GF-D8 (cell line): ENCODE measurements around the gene MIDN.
"Not testable (repeated sequence)": the region's sequence is repeated elsewhere in the genome, so short reads cannot be mapped to it uniquely, and the experiment has no call there.

Experiments
- DNase-seq: peaks from one replicate; lab custom pipeline; 2025; lab: John Stamatoyannopoulos, UW

Gene MIDN

GRCh38 chr19:1295169-1296012 lies 47.0 kb downstream of the MIDN start:
- no peak for DNase-seq

GRCh38 chr19:1296078-1296477 lies 47.7 kb downstream of the MIDN start:
- no peak for DNase-seq

DNA sequence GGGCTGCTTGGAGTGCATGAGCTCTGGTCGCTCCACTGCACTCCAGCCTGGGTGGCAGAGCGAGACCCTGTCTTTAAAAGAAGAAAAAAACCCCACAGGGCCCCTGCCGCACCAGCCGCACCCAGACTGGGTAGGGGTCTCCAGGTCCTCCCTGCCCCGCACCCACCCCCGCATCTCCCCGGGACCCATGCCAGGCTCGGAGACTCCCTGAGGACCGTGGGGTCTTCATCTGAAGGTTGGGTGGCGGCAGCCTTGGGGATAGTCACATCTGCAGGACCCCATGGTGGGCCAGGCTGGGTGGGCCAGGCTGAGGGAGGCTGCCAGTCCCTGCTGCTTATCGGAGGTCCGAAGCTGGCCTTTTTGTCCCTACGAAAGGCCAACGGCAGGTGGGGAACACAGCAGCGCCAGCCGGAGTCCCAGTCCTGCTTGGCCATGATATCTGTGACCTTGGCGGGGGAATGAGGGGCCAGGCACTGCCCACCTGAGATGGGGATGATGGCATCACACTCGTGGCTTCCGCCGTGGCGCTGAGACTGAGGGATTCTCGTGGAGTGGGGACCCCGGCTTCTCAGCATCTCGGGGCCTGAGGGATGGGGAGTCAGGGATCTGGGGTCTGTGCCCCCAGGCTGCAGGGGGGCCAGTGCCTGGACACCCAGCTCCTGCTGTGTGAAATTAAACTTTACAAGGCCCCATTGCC lies 48.3 kb downstream of the MIDN start:
- DNase-seq = no peak

- DNase-seq = no peak
Observed at GRCh38 chr19:1298235-1298634, 49.9 kb downstream of the MIDN start.

DNA sequence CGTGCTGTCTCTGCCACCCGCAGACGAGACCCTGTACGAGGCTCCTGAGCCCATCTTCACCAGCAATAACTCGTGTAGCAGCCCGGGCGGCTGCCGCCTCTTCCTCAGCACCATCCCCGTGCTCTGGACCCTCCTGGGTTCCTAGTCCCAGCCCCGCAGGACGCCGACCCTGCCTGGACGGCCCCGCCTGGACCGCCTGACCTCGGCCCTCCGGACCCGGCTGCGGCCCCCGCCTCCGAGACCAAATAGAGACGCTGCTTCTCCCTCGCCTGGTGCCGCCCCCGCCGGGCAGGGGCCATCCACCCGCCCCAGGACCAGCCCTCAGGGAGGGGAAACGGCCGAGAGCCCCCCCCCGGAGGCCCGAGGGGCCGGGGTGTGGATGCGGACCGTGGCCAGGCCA lies 51.4 kb downstream of the MIDN start:
- no peak for DNase-seq

GRCh38 chr19:1300744-1301490 lies 52.5 kb downstream of the MIDN start:
- no peak for DNase-seq

DNA sequence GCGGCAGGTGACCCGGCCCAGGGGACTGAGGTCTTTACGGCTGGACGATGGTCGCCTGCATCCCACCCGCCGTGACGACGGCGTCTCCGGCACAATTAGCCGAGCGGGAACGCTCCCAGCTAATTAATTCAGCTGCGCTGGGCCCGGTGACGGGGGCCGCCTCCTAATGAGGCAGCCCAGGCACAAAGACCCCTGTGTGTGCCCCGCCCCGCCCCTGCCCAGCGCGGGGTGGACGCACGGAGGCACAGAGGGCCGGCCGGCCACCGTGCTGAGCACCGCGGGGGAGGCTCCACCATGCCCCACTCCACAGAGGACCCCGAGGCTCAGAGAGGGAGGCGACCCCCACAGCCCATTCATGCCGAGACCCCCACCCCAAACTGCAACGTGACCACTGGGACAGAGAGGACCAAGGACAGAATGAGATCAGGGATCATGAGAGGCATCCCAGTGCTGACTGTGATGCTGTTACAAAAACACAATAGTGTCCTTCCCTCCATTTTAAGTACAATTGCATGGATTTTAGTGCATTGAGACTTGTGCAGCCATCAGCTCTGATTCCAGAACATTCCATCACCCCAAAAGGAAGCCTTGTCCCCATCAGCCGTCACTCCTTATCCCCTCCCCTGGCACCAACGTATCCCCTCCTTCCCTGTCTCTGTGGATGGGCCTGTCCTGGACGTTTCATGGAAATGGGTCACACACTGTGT lies 54.3 kb downstream of the MIDN start:
- DNase-seq = no peak

DNA sequence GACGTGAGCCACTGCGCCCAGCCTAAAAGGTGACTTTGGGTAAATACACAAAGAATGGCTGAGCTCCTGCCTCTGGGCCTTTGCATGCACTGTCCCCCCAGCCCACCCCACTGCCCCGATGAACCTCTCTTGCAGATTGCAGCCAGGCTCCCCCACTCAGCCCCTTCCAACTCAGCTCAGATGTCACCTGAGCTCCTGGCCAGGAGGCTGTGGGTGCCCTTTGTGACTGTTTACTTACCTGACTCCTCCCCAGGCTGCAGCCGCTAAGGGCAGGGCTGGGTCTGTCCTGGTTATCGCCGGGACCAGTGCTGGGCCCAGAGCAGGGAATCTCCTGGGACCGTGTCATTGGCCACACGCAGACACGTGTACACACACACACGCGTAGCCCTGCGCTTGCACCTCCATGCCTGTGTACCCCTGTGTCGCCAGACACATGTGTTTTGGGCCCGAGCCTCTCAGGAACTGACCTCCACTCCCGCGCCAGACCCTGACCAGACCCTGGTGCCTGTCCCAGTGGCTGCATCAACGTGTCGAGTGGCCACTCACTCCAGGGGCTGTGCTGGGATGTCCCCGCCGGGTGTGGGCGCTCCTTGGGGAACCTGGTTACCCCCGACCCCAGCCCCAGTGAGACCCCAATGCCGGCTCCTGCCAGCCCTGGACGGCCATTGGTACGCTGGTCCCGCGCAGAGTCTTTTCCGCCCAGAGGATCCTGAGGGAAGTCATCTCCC lies 56.0 kb downstream of the MIDN start:
- DNase-seq = no peak

- DNase-seq = not testable (repeated sequence)
Observed at GRCh38 chr19:1305354-1305753, 57.0 kb downstream of the MIDN start.

DNA sequence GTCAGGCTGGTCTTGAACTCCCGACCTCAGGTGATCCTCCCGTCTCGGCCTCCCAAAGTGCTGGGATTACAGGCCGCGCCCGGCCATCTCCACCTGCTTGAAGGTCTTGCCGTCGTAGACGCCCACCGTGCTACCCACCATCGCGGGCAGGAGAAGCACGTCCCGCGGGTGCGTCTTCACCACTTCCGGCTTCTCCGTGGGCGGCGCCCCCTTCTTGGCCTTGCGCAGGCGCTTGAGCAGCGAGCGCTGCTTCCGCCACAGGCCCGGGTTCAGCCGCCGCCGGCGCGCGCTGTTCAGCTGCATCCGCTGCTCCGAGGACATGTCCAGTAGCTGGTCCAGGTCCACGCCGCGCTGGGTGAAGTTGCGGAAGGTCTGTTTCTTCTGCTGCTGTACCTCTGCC lies 58.9 kb downstream of the MIDN start:
- DNase-seq = no peak

- no peak for DNase-seq
Observed at GRCh38 chr19:1307755-1308303, 59.4 kb downstream of the MIDN start.

DNA sequence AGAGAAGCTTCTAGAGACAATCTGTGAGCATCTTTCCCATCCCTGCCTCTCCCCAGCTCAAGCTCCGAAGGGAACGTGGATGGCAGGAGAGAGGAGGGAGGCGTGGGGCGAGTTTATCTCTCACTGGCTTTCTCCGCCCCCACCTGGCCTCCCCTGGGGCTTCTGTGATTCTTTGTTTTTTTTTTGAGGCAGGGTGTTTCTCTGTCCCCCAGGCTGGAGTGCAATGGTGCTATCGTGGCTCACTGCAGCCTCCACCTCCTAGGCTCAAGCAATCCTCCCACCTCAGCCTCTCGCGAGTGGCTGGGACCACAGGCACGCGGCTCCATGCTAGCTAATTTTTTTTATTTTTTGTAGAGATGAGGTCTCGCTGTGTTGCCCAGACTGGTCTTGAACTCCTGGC lies 60.3 kb downstream of the MIDN start:
- no peak for DNase-seq
